HEK293T (cell line): Measurements from ENCODE around the gene KIAA1191.

ENCODE experiments used
- ARNT ChIP-seq: fragments of 450-650 bp; IDR thresholded peaks from 2 replicates; pipeline ENCODE4 v1.6.1; 2017; ENCODE audit warnings: mild to moderate bottlenecking
- BHLHE40 ChIP-seq: fragments of 450-650 bp; IDR thresholded peaks from 2 replicates; pipeline ENCODE4 v1.6.1; 2016; ENCODE audit warnings: mild to moderate bottlenecking, moderate library complexity, borderline replicate concordance
- CTBP1 ChIP-seq: fragments of 450-650 bp; IDR thresholded peaks from 2 replicates; pipeline ENCODE4 v1.6.1; 2016; ENCODE audit warnings: borderline replicate concordance
- ELF4 ChIP-seq: fragments of 450-650 bp; IDR thresholded peaks from 2 replicates; pipeline ENCODE4 v1.6.1; 2017; ENCODE audit warnings: antibody characterized with exemption
- FOXK2 ChIP-seq: fragments of 450-650 bp; IDR thresholded peaks from 2 replicates; pipeline ENCODE4 v1.6.1; 2016; ENCODE audit warnings: mild to moderate bottlenecking
- FOXM1 ChIP-seq: fragments of 450-650 bp; IDR thresholded peaks from 2 replicates; pipeline ENCODE4 v1.6.1; 2017; ENCODE audit warnings: mild to moderate bottlenecking, borderline replicate concordance
- L3MBTL2 ChIP-seq: fragments of 450-650 bp; conservative IDR thresholded peaks from 2 replicates; pipeline ENCODE4 v1.6.1; 2016; ENCODE audit warnings: mild to moderate bottlenecking
- NFRKB ChIP-seq: fragments of 450-650 bp; IDR thresholded peaks from 2 replicates; pipeline ENCODE4 v1.6.1; 2016; ENCODE audit warnings: mild to moderate bottlenecking, moderate library complexity
- SP1 ChIP-seq: fragments of 450-650 bp; IDR thresholded peaks from 2 replicates; pipeline ENCODE4 v1.6.1; 2017
- SUZ12 ChIP-seq: fragments of 450-650 bp; IDR thresholded peaks from 2 replicates; pipeline ENCODE4 v1.6.1; 2016; ENCODE audit warnings: mild to moderate bottlenecking
- TARDBP ChIP-seq: fragments of 450-650 bp; IDR thresholded peaks from 2 replicates; pipeline ENCODE4 v1.6.1; 2016
- TF ChIP-seq, protein P1 (sequence below): fragments of 450-650 bp; IDR thresholded peaks from 2 replicates; pipeline ENCODE4 v1.6.1; 2016

DNA sequence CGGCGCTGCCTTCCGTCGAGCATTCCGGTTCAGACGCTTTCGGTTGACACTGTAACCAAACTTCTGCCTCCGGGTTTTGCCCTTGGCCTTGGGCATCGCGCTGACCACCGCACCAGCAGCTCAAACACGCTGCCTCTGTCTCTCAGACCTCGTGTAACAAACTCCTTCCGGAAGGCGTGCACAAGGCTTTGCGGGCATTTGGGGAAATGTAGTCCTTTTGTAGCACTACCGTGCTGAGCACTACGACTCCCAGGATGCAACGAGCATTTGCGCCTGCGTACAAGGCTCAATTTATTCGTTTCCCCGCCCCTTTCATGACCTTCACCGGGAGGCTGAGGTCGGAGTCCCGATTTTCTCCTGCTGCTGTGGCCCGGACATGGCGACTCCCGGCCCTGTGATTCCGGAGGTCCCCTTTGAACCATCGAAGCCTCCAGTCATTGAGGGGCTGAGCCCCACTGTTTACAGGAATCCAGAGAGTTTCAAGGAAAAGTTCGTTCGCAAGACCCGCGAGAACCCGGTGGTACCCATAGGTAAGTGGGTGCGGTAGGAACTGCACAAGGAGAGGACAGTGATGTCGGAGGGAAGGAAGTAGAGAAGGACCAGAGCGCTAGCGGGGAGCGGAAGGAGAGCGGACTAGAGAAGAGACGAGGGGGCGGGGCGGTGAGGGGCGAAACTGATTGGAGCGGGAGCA is 27.0 kb upstream of the KIAA1191 start, which contains the start of the genes HIGD2A and NOP16:
- TF ChIP-seq BHLHE40 (no peak), SP1 (no peak; the same call in 1 of the 2 replicates), ARNT (no peak), SUZ12 (no peak), FOXK2 (no peak), CTBP1 (peak; percentile 98), L3MBTL2 (peak; percentile 98), NFRKB (peak; percentile 72), FOXM1 (no peak), ELF4 (peak; percentile 67), TARDBP (no peak)
- TF ChIP-seq, protein P1, sequence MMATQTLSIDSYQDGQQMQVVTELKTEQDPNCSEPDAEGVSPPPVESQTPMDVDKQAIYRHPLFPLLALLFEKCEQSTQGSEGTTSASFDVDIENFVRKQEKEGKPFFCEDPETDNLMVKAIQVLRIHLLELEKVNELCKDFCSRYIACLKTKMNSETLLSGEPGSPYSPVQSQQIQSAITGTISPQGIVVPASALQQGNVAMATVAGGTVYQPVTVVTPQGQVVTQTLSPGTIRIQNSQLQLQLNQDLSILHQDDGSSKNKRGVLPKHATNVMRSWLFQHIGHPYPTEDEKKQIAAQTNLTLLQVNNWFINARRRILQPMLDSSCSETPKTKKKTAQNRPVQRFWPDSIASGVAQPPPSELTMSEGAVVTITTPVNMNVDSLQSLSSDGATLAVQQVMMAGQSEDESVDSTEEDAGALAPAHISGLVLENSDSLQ, result peak; percentile 53; the same call in 1 of the 2 replicates
